ENCODE results near the gene C2CD4A.

DNA sequence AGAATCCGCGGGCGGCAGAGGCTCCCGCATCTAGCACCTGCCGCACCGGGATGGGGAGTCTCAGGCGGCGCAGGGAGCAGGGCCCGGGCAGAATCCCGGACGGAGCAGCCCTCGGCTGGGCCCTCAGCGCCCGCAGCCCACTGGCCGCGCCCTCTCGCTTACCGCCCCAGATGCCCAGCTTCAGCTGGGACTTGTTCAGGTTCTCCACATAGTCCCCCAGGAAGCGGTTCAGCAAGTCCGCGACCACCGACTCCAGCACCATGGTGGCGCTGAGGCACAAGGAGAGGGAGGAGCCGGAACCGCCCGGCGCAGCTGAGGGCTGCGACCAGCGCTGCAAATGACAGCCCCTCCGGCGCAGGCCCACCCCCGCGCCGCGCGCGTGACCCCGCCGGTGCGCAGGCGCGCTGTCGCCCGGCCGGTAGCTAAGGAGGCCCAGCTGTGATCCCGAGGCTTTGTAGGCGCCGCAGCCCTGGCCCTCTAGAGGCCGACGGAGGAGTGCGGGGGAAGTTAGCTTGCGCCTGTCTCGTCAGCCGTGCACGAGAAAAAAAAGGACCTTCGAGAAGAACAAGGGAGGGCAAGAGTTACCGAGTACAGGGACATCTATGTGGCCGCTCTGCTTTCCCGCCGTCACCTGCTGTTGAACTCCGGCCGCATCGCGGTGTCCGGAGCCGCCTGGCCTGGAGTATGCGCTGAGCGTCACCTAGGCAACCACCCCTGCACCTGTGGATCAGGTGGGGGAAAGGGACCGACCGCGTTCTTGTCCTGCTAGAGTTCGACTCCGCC is 6.5 kb upstream of the C2CD4A start, which contains the start of gene VPS13C:
- TF ChIP-seq, protein P1, sequence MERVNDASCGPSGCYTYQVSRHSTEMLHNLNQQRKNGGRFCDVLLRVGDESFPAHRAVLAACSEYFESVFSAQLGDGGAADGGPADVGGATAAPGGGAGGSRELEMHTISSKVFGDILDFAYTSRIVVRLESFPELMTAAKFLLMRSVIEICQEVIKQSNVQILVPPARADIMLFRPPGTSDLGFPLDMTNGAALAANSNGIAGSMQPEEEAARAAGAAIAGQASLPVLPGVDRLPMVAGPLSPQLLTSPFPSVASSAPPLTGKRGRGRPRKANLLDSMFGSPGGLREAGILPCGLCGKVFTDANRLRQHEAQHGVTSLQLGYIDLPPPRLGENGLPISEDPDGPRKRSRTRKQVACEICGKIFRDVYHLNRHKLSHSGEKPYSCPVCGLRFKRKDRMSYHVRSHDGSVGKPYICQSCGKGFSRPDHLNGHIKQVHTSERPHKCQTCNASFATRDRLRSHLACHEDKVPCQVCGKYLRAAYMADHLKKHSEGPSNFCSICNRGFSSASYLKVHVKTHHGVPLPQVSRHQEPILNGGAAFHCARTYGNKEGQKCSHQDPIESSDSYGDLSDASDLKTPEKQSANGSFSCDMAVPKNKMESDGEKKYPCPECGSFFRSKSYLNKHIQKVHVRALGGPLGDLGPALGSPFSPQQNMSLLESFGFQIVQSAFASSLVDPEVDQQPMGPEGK (CRISPR knock-in tag; IDR thresholded peaks at IDR 0.05; ENCODE audit: borderline replicate concordance): no peak
- 0 out of 2 replicates have a peak, but pooled peaks have one; percentile 2 for TF ChIP-seq SNAI2 (CRISPR knock-in tag; IDR thresholded peaks at IDR 0.05)
- TF ChIP-seq ZNF8 (CRISPR knock-in tag; IDR thresholded peaks at IDR 0.05): no peak
- no peak for TF ChIP-seq CREB5 (CRISPR knock-in tag; IDR thresholded peaks at IDR 0.05; ENCODE audit: low read depth)
- TF ChIP-seq ZNF565 (CRISPR knock-in tag; conservative IDR thresholded peaks at IDR 0.05; ENCODE audit: low read depth): no peak
- no peak for TF ChIP-seq ARNTL (CRISPR knock-in tag; IDR thresholded peaks at IDR 0.05; ENCODE audit: borderline replicate concordance, low read depth)
- no peak for TF ChIP-seq ESRRG (CRISPR knock-in tag; IDR thresholded peaks at IDR 0.05)
- no peak for TF ChIP-seq CSDC2 (CRISPR knock-in tag; IDR thresholded peaks at IDR 0.05)
- no peak for TF ChIP-seq ISL1 (CRISPR knock-in tag; IDR thresholded peaks at IDR 0.05)
- TF ChIP-seq TSHZ2 (CRISPR knock-in tag; IDR thresholded peaks at IDR 0.05): no peak
- no peak for TF ChIP-seq ZFP30 (CRISPR knock-in tag; IDR thresholded peaks at IDR 0.05)
- TF ChIP-seq RARB (CRISPR knock-in tag; IDR thresholded peaks at IDR 0.05): no peak
- TF ChIP-seq BACH2 (CRISPR knock-in tag; IDR thresholded peaks at IDR 0.05; ENCODE audit: borderline replicate concordance): no peak
- no peak for TF ChIP-seq GLIS3 (CRISPR knock-in tag; IDR thresholded peaks at IDR 0.05)
